Measurements from ENCODE around the gene RSRC1. TPM values are rescaled to one million over a fixed set of nuclear protein-coding genes. Genes with fewer than 3 reads are reported as not detected.

Gene RSRC1
- total and polyA plus RNA-seq, 2 of the 13 experiments (the other 11 are each of a cell fraction or from before 2014, with no cell fraction given): 4.9 to 63.0 TPM

GRCh38 chr3:158540066-158540465 is 430.2 kb downstream of the RSRC1 start:
- no peak overlapping the region for H3K4me3 ChIP-seq (replicated peaks in 1 of 3; ENCODE audit: insufficient read depth in 1 of 3, low read depth in 2 of 3, low read length in 3 of 3)
- intact Hi-C loops (cut with micrococcal nuclease; ENCODE audit: unreplicated experiment): no loop called here
- H2AFZ ChIP-seq (ENCODE audit: low read length): peak overlapping the region; percentile 58
- ATAC-seq: no peak
- no peak for DNase-seq (ENCODE audit: low spot score)
- H3K9me3 ChIP-seq (ENCODE audit: low read length): no peaks in the 10 kb centered on the region
- H3K27ac ChIP-seq (ENCODE audit: extremely low read length, insufficient read depth, low read length): no peak overlapping the region
- no peaks in the 10 kb centered on the region for H4K20me1 ChIP-seq (ENCODE audit: insufficient read depth, low read length)
- POLR2A ChIA-PET: no interaction called here
- H3K36me3 ChIP-seq (replicated peaks in 1 of 2; ENCODE audit: control insufficient read depth in 1 of 2, insufficient read depth in 2 of 2, low read length in 2 of 2): no peaks in the 10 kb centered on the region
- peak; percentile 21 to 67; a peak in 3 of 4 replicates for TF ChIP-seq MAFK (conservative IDR thresholded peaks at IDR 0.05 in 1 of 2, IDR thresholded peaks at IDR 0.05 in 1 of 2; ENCODE audit: low read length in 2 of 2)
- no peak for TF ChIP-seq ZNF557 (CRISPR knock-in tag; IDR thresholded peaks at IDR 0.05)
- no peak for TF ChIP-seq GATAD1 (CRISPR knock-in tag; IDR thresholded peaks at IDR 0.05)
- no peak for TF ChIP-seq HNRNPUL1 (IDR thresholded peaks at IDR 0.05; ENCODE audit: low read depth, low read length)
- TF ChIP-seq ZMYM2 (CRISPR knock-in tag; IDR thresholded peaks at IDR 0.05): no peak
- no peak for TF ChIP-seq NCOA1 (CRISPR knock-in tag; IDR thresholded peaks at IDR 0.05)
- TF ChIP-seq ARNT (IDR thresholded peaks at IDR 0.05): no peak
- TF ChIP-seq NFYB (CRISPR knock-in tag; IDR thresholded peaks at IDR 0.05): no peak
- no peaks in the 10 kb centered on the region for H3K4me1 ChIP-seq (ENCODE audit: insufficient read depth, low read length)
- no peaks in the 10 kb centered on the region for H3K27me3 ChIP-seq (ENCODE audit: control insufficient read depth in 1 of 2, insufficient read depth in 2 of 2, low read length in 2 of 2)
- BruUV-seq (replicated peaks): no TSS peak
- no peak for FAIRE-seq
- in situ Hi-C loops (cut with HindIII; ENCODE audit: extremely low pct_ligation_motif_present, low pct_unique_long_range_greater_than_20kb): loop anchor here (25.0 kb wide), 2 partner anchors 247 to 928 kb away; no protein-coding TSS in a partner anchor
- CTCF ChIA-PET (ENCODE audit: low intra/inter-chr PET ratio, low total read pairs): interaction anchor here (1.9 to 2.0 kb wide), 2 partner anchors 104 to 251 kb away, joined by 5 to 13 read pairs; partner anchors contain the start of gene GFM1
- 100% methylated on average over 1 of the region's 1 CpG for WGBS (ENCODE audit: low lambda C conversion rate)
- H3K9ac ChIP-seq (ENCODE audit: insufficient read depth, low read depth, low read length): no peak overlapping the region
- H3K79me2 ChIP-seq (ENCODE audit: insufficient read depth, low read length): no peaks in the 10 kb centered on the region
- H3K4me2 ChIP-seq (ENCODE audit: low read depth, low read length): no peak overlapping the region

GRCh38 chr3:158548691-158549090 is 438.8 kb downstream of the RSRC1 start:
- no peaks in the 10 kb centered on the region for H3K36me3 ChIP-seq (replicated peaks in 1 of 2; ENCODE audit: control insufficient read depth in 1 of 2, insufficient read depth in 2 of 2, low read length in 2 of 2)
- no peak overlapping the region for H3K27ac ChIP-seq (ENCODE audit: extremely low read length, insufficient read depth, low read length)
- no peak overlapping the region for H3K4me3 ChIP-seq (replicated peaks in 1 of 3; ENCODE audit: insufficient read depth in 1 of 3, low read depth in 2 of 3, low read length in 3 of 3)
- 74% methylated on average over 4 of the region's 4 CpGs for WGBS (ENCODE audit: low lambda C conversion rate)
- no peak for DNase-seq (ENCODE audit: low spot score)
- no peak overlapping the region for H3K9ac ChIP-seq (ENCODE audit: insufficient read depth, low read depth, low read length)
- peaks cover 7% of the 10 kb centered on the region for H3K4me1 ChIP-seq (ENCODE audit: insufficient read depth, low read length)
- no peak for FAIRE-seq
- no peaks in the 10 kb centered on the region for H3K9me3 ChIP-seq (ENCODE audit: low read length)
- in situ Hi-C loops (cut with HindIII; ENCODE audit: extremely low pct_ligation_motif_present, low pct_unique_long_range_greater_than_20kb): loop anchor here (25.0 kb wide), 2 partner anchors 239 to 936 kb away; no protein-coding TSS in a partner anchor
- CTCF ChIA-PET (ENCODE audit: low intra/inter-chr PET ratio, low total read pairs): no interaction called here
- intact Hi-C loops (cut with micrococcal nuclease; ENCODE audit: unreplicated experiment): no loop called here
- no peaks in the 10 kb centered on the region for H3K27me3 ChIP-seq (ENCODE audit: control insufficient read depth in 1 of 2, insufficient read depth in 2 of 2, low read length in 2 of 2)
- no peak overlapping the region for H3K4me2 ChIP-seq (ENCODE audit: low read depth, low read length)
- POLR2A ChIA-PET: no interaction called here
- no peaks in the 10 kb centered on the region for H4K20me1 ChIP-seq (ENCODE audit: insufficient read depth, low read length)
- ATAC-seq: no peak
- H2AFZ ChIP-seq (ENCODE audit: low read length): no peak overlapping the region
- H3K79me2 ChIP-seq (ENCODE audit: insufficient read depth, low read length): no peaks in the 10 kb centered on the region
- BruUV-seq (replicated peaks): no TSS peak
- TF ChIP-seq ZBTB38 (CRISPR knock-in tag; IDR thresholded peaks at IDR 0.05): no peak
- TF ChIP-seq THAP8 (CRISPR knock-in tag; IDR thresholded peaks at IDR 0.05; ENCODE audit: borderline replicate concordance): no peak
- TF ChIP-seq MED13 (CRISPR knock-in tag; IDR thresholded peaks at IDR 0.05): no peak
- no peak for TF ChIP-seq ZFYVE20 (CRISPR knock-in tag; IDR thresholded peaks at IDR 0.05; ENCODE audit: borderline replicate concordance, low read depth)
- no peak for TF ChIP-seq REST (IDR thresholded peaks at IDR 0.05; ENCODE audit: borderline replicate concordance in 1 of 2, low read depth in 1 of 2, low read length in 2 of 2)
- TF ChIP-seq GPN1 (CRISPR knock-in tag; IDR thresholded peaks at IDR 0.05; ENCODE audit: borderline replicate concordance): no peak
- no peak for TF ChIP-seq MIXL1 (CRISPR knock-in tag; IDR thresholded peaks at IDR 0.05)
- no peak for TF ChIP-seq ZNF251 (CRISPR knock-in tag; IDR thresholded peaks at IDR 0.05)
- TF ChIP-seq ZNF230 (CRISPR knock-in tag; IDR thresholded peaks at IDR 0.05): no peak
- TF ChIP-seq ZSCAN9 (CRISPR knock-in tag; IDR thresholded peaks at IDR 0.05; ENCODE audit: borderline replicate concordance): no peak

Data from HepG2 (cell line).